GM18520 (cell line): ENCODE measurements around the gene PLD5.
A peak's percentile ranks its signal among the peaks of the same experiment; 100 is the strongest.
"Not testable (repeated sequence)": the region's sequence is repeated elsewhere in the genome, so short reads cannot be mapped to it uniquely, and the experiment has no call there.

ENCODE experiments used
- ATAC-seq: cut with Tn5 transposase; IDR thresholded peaks from one replicate; pipeline ENCODE4 v1.9.1; 2021; ENCODE audit not compliant: unreplicated experiment

The PLD5 gene

DNA sequence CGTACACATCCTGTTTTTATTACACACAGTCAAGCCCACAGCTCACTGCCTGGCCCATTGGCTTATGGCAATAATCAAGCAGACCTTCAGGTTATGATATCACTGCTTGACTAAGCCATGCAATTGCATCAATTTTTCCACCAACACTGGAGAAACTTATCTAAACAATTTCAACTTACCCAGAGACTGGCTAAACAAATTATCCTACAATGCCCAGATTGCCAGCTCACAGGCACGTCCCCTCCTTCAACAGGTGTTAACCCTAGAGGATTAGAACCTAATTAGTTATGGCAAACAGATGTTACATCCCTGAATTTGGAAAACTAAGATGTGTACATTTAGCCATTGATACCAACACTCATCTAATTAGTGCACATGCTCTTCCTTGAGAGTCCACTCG is 310.0 kb downstream of the PLD5 start:
- ATAC-seq: not testable (repeated sequence)

DNA sequence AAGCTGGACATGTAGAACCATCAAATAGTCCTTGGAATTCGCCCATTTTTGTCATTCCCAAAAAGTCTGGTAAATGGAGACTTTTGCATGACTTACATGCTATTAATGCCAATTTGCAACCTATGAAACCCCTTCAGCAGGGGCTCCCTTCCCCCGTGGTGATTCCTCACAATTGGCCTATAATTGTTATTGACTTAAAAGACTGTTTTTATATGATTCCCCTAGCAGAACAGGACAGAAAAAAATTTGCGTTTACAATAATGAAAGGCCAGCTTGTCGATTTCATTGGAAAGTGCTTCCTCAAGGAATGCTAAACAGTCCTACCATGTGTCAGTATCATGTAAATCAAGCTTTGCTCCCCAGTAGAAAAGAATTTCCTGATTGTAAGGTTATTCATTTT is 311.5 kb downstream of the PLD5 start:
- ATAC-seq: not testable (repeated sequence)

DNA sequence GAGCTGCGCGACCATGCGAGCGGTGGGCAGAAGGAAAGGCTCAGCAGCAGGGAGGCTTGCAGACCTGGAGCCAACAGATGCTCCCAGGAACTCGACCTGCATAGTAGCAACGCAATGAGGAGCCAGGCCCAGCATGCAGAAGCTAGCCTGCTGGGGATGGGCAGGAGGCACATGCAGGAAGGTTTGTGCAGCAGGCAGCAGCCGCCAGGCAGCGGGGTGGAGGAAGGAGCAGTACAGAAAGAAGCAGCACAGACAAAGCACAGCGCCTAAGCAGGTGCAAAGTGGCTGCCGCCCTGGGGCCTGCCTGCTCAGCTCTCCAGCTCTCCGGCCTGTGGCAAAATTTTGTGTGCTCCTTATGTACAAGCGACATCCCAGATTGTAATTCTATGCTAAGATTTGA is 312.1 kb downstream of the PLD5 start:
- no peak for ATAC-seq

DNA sequence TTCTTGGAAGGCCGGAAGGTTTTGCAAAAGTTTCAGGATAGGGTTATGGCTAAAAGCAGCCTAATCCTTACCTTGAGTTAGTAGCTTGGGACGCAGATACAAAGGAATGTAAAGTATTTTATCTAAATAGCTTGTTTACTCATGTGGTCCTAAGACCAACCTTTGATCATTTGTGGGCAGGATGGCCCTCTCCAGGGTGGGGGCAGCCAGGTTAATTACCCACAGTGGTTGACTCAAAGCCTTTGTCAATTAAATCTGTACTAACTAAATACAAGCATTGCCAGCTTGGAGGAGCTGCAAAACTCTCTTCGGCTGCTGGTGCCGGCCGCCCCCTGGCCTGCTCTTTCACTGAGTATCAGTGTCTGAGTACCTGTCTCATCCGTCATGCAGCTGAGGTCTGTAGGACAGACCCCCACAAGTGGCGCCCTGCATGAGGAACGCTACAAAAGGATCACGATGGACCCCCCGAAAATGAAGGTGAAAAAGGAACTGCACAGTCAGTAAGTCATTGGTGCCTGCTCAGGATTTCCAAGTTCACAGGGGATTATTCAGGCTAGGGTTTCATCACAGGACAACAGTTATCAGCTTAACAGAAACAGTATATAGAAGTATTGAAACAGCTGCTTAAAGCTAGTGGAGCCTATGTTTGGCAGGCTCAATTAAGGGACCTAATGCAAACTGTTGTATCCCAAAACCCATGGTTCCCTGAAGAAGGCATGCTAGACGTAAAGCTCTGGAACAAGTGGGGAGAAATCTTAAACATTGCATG is 313.1 kb downstream of the PLD5 start:
- ATAC-seq: no peak

DNA sequence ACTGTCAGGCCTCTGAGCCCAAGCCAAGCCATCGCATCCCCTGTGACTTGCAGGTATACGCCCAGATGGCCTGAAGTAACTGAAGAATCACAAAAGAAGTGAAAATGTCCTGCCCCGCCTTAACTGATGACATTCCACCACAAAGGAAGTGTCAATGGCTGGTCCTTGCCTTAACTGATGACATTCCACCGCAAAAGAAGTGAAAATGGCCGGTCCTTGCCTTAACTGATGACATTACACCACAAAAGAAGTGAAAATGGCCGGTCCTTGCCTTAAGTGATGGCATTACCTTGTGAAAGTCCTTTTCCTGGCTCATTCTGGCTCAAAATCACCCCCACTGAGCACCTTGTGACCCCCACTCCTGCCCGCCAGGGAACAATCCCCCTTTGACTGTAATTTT is 314.2 kb downstream of the PLD5 start:
- ATAC-seq: not testable (repeated sequence)

DNA sequence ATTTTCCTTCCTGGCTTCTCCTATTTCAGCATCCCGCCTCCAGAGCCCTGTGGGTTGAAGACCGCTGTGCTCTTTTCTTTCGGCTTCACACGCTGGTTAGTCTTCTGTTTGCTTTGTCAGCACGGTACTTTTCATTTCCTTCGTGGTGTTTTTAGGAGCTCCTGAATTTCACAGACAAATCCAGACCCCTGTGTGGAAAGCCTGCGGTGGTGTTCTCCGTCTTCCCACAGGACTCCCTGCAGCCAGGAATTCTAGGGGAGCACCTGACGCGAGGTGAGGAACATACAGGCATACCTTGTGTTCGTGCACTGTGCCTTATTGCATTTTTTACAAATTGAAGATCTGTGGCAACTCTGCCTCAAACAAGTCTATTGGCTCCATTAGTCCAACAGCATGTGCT is 315.4 kb downstream of the PLD5 start:
- no peak for ATAC-seq

DNA sequence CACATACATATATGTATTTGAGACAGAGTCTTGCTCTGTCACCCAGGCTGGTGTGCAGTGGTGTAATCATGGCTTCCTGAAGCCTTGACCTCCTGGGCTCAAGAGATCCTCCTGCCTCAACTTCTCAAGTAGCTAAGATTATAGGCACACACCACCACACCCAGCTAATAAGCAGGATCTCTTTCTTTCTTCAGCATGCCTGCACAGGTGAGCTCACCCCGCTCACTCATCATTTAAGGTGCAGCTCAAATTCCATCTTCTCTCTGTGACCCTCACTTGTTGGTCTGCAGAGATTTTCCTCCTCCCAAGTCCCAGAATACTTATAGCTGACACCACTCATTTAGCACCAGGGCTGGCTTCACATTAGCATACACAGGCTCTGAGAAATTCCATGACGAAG is 316.5 kb downstream of the PLD5 start:
- ATAC-seq: no peak

DNA sequence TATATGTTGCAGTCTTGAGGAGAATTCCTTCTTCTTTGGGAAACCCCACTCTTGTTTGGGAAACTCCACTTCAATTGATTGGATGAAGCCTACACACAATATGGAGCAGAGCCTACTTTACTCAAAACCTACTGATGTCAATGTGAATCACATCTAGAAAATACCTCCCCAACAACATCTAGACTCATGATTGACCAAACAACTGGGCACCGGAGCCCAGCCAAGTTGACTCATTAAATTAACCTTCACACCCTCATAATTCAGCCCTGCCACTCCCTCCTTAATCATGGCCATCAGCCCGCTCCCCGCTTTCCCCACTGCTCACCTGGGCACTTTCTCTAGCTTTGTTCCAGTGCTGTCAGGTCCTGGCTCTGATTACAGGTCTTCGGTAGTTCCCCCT is 317.5 kb downstream of the PLD5 start:
- no peak for ATAC-seq

DNA sequence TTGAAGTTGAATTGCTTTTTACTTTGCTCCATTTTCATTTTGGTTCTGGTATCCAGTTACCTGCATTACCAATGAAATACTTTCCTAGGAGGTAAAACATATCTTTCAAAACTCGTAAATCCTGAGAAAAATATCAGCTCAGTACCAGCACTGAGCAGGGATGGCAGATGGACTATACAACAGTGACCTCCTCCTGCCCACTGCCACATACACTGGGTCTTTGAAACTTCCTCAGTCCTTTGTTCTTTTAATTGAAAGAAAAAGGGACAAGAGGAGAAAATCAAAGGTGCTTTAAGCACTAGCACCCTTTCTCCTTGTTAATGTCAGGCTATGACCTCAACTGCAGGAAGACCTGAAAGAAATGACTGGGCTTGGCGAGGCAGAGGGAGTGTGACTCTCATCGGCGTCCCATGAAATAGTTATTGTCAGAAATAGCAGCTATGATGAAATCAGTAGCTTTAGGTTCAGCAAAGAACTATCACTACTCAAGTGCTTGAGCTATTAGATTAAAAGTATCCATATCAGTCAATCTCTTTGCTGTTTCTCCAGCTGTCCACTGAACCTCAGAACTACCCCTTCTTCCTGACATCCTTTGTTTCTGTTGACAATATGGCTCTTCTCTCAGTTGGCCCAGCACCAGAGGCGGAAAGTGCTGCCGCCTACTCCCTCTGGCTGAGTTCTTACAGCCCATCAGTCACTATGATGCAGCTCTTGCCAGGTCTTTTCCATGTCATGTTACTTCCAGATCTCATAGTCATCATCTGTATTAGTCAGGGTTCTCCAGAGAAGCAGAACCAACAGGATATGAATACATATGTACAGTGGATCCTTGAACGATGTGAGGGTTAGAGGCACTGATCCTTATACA is 318.6 kb downstream of the PLD5 start:
- ATAC-seq: no peak

DNA sequence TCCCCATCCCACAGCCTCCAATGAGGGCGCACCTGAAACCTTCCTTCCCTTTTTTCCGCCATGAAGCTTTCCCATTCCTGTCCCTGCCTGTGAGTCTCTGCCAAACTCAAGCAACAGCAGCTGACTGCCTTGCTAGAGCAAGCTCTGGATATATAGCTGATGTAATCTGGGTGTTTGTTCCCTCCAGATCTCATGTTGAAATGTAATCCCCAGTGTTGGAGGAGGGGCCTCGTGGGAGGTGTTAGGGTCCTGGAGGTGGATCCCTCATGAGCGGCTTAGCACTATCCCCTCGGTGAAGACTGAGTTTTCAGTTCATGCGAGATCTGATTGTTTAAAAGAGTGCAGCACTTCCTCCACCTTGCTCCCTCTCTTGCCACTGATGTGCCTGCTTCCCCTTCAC is 321.2 kb downstream of the PLD5 start:
- no peak for ATAC-seq

DNA sequence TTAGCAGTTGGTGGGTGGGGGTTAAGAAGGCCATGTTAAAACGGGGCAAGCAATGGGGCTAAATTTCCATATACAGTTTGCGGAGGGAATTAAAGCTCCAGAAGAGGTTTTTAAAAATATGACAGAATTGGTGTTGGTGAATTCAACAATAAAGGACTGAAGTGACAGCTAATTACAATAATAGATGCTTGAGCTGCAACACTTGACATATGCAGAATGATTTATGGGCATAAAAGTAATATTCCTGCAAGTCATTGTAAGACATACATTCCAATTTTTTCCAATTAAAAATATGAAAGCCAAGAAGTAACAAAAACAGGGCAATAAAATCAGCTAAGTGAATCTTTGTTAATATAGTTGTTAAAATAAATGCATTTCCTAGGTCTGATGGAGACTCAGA is 323.4 kb downstream of the PLD5 start:
- ATAC-seq: no peak

DNA sequence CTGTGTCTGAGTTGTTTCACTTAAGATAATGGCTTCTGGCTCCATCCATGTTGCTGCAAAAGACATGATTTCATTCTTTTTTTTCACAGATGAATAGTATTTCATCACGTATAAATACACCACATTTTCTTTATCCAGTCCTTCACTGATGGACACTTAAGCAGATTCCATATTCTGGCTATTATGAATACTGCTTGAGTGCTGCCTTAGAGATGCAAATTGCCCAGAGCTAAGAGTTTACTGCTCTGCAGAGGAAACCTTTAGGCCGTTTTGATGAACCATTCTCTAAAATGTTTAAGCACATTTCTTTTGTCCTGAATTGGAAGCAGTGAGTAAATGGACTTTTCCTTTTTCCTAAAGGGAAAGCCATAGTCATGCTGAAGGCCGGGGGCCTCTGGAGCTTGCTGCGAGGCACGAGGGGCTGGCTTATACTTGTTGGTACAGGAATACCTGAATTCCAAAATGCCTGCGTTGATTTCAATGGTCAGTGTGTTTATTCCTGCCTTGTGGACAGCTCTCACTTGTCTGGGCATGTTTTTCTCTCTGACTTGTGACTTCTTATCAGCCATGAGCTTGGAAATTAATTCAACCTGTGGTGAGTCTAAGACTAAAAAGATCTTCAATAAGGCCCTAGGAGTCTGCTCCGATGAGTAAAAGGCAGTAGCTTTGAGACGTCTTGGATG is 324.6 kb downstream of the PLD5 start:
- no peak for ATAC-seq

DNA sequence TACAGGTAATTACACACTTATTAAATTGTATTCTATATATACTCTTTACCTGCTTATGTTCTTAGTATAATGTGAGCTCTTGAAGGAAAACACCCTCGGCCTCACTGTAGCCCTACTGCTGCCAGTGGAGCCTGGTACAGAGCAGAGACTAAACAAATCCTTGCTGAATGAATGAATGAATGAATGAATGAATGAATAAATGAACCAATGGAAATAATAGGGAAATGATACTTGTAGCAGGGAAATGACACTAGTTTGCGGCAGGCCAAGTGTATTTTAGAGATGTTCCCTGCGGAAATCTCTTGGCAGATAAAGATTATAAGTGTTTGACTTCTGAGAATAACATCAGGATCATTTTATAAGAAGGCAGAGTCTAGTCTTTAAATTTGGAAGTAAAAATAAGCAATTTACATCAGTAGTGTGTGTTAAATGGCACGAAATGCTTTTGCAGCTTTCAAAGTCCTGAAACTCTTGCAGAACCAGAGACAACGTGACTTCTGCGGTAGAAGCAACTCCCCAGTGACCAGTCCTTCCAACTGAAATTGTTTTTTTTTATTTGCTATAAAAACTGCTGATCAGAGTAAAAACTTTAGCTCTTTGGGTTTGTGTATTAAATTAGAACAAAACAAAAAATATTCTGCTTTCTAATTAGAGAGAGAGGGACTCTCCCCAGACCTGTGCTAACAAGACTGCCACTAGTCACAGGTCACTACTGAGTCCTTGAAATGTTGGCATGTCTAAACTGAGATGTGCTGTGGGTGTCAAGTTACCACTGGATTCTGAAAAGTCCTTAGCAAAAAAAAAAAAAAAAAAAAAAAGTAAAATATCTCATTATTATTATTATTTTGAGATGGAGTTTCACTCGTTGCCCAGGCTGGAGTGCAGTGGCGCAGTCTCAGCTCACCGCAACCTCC is 326.3 kb downstream of the PLD5 start:
- ATAC-seq: no peak

DNA sequence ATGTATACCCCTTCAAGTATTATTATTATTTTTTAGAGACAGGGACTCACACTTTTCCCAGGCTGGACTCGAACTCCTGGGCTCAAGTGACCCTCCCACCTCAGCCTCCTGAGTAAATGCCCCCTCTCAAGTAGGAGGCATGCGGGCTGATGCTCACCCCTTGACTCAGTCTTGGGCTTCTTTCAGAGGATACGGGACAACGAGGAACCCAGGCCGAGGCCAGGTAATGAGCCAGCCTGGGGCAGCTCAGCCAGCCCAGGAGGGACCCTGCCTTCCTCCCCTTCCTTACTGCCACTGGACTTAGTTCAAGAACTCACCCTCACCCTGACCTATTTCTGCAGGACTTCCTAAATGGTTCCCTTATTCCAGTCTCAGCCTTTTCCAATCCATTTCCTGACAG is 327.6 kb downstream of the PLD5 start:
- no peak for ATAC-seq

DNA sequence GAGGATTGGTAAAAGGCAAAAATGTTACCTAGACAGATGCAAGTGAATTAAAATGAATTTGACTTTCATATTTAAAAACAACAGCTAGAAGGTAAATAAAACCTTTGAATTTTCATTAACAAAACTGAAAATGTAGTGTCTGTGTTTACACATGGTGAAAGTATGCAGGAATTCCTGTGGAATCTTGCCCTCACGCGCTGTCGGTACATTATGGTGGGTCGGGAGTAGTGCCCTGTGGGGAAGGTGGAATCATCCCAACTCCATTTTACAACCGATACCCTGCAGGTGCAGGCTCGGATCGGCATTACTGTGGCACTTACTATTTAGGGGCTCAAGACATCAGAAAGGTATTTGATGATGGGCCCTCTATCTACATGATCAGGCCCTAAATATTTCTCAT is 328.4 kb downstream of the PLD5 start:
- ATAC-seq: no peak

DNA sequence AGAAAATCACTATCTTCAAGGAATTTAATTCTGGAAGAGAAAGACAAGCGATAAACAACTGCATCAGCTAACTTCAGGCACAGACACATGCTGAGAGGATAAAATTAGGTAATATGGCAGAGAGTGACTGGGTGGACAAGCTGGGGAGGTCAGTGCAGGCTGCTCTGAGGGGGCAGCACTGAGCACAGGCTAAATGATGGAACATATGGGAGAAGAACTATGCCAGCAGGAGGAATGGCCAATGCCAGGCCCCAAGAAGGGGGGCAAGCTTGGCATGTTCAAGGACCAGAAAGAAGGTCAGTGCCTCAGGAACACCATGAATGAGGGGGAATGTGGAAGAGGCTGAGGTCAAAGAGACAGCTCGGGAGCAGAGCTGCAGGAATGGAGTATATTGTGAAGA is 334.9 kb downstream of the PLD5 start:
- ATAC-seq: no peak

DNA sequence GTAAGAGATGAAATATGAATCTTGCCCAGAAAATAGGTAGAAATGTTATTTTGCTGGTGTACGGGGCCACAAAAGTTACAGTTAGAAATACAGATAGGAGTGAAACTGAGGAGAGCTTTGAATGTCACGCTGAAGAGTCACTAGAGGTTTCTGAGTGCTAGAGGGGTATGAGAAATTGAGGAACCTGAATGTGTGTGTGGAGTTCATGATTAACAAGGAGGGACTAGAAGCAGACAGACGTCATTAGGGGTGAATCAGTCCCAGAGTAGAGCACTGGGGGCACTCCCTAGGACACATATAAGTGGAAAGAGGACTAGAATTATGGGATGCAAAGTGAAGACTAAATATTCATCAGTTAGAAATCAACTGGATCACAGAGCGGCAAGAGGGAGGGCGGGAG is 336.7 kb downstream of the PLD5 start:
- peak; percentile 48 for ATAC-seq

DNA sequence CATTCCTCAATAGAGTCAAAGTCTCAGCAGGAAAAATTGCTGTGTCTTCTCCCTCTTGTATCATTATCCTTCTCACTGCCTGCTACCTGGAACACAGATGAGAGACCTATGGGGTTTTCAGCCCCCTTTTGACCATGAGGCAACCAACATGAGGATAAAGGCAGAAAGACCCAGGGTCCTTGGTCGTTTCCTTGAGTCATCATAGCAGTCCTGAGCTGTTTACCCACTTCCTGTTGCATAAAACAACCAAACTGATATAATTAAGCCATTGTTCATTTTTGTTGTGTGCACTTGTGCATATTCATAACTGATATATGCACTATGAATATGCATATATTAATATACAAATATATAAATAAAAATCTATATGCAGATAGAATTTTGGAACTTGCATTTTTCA is 337.3 kb downstream of the PLD5 start:
- no peak for ATAC-seq

DNA sequence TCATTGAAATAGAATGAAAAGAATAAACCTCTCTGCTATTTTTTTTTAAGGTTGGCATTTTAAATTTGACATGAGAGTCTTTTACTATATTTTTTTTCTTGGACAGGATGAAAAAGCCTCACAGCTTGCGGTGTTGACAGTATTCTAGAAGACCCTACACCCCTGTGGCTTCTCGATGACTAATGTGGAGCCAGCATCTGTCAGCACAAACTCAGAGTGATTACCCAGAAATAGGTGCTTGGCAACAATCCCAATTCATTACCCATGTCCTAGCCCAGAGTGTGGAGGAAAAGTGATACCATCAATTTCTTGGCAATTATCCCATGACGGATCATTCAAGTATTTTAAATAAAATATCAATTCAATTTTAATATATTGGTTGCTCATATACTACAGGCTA is 338.8 kb downstream of the PLD5 start:
- ATAC-seq: no peak

DNA sequence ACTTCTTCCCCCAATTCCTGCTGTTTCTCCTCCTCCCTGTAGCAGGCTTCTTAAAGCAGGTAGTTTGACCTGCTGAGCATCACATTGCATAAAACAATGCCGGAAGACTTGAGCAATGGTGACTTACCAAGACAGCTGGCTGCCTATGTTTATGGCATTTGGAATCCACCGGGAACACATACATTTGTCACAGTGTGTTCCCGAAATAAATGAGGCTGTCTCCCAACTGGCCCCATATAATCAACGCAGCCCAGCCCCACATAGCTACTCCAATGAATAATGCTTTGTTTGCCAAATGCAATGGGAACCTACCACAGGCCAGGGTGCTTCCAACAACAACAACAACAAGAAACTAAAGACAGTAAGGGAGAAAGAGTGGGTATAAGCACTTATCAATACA is 339.5 kb downstream of the PLD5 start:
- no peak for ATAC-seq

DNA sequence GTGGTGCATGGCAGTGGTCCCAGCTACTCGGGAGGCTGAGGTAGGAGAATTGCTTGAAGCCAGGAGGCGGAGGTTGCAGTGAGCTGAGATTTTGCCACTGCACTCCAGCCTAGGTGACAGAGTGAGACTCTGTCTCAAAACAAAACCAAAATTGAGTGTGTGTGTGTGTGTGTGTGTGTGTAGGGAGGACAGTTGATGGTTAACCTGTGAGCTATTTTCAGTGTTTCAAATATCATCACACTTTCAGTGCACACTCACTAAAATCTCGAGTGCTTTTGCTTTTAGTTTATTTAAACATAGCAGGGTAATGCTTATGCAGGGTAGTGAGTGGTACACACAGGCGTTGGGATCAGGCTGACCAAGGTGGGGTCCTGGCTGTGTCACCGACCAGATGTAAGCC is 344.7 kb downstream of the PLD5 start:
- ATAC-seq: peak; percentile 81
